CD14-positive monocyte (primary cell): ENCODE data around the gene RMRP. TPM values are rescaled to one million over a fixed set of nuclear protein-coding genes. Genes with fewer than 3 reads are reported as not detected.

Experiments used
- DNase-seq, 3 donors: peaks; one replicate each; pipeline ENCODE4 v3.0.0-alpha.2; 2011 to 2022
- H2AFZ ChIP-seq: 2 replicates; pipeline ENCODE4 v1.6.0; 2012; ENCODE audit warnings: mild to moderate bottlenecking, low read depth, low read length, inconsistent platforms; ENCODE audit not compliant: insufficient read depth, poor library complexity, severe bottlenecking
- H3K27ac ChIP-seq, 2 donors: 1 replicate in 1 of 2; 2 replicates in 1 of 2; pipeline ENCODE4 v1.5.1; 2012 to 2013; ENCODE audit warnings: low read length in 2 of 2, control low read depth in 1 of 2, inconsistent platforms in 1 of 2, low read depth in 1 of 2, mild to moderate bottlenecking in 1 of 2
- H3K27me3 ChIP-seq, 2 donors: one replicate each; pipeline versions ENCODE4 v1.6.0 to v1.6.1; 2011 to 2013; ENCODE audit warnings: low read length in 2 of 2; ENCODE audit not compliant: control insufficient read depth in 2 of 2, insufficient read depth in 2 of 2
- H3K36me3 ChIP-seq, 2 donors: replicated peaks in 1 of 2; 1 replicate in 1 of 2; 2 replicates in 1 of 2; pipeline versions ENCODE4 v1.5.1 to v1.6.1; 2012 to 2013; ENCODE audit warnings: low read length in 2 of 2, control low read depth in 1 of 2, inconsistent platforms in 1 of 2, mild to moderate bottlenecking in 1 of 2; ENCODE audit not compliant: insufficient read depth in 2 of 2, control insufficient read depth in 1 of 2
- H3K4me1 ChIP-seq, 2 donors: 1 replicate in 1 of 2; 2 replicates in 1 of 2; pipeline versions ENCODE4 v1.5.1 to v1.6.1; 2012 to 2013; ENCODE audit warnings: low read length in 2 of 2, control low read depth in 1 of 2, inconsistent platforms in 1 of 2, mild to moderate bottlenecking in 1 of 2, moderate library complexity in 1 of 2; ENCODE audit not compliant: insufficient read depth in 2 of 2, control insufficient read depth in 1 of 2
- H3K4me2 ChIP-seq: replicated peaks from 2 replicates; pipeline ENCODE3; 2012; ENCODE audit warnings: low read length, moderate library complexity, mild to moderate bottlenecking; ENCODE audit not compliant: poor library complexity, severe bottlenecking; ENCODE audit errors: extremely low read depth
- H3K4me3 ChIP-seq, 3 experiments: fragments of 200-600 bp in 1 of 3; sonication (generic) in 1 of 3; replicated peaks in 1 of 3; 1 replicate in 2 of 3; 2 replicates in 1 of 3; pipeline ENCODE4 v1.5.1; 2011 to 2013; ENCODE audit warnings: low read length in 3 of 3, mild to moderate bottlenecking in 3 of 3, control low read depth in 2 of 3, low read depth in 2 of 3, inconsistent platforms in 1 of 3, moderate library complexity in 1 of 3
- H3K79me2 ChIP-seq: 2 replicates; pipeline ENCODE4 v1.6.0; 2012; ENCODE audit warnings: mild to moderate bottlenecking, control low read depth, inconsistent platforms, low read length, moderate library complexity; ENCODE audit not compliant: insufficient read depth
- H3K9ac ChIP-seq: 2 replicates; pipeline ENCODE4 v1.6.0; 2017; ENCODE audit warnings: low read length, mild to moderate bottlenecking; ENCODE audit not compliant: insufficient read depth, poor library complexity, severe bottlenecking
- H3K9me3 ChIP-seq, 2 donors: replicated peaks in 1 of 2; 1 replicate in 1 of 2; 2 replicates in 1 of 2; pipeline versions ENCODE4 v1.5.1 to v1.6.1; 2012 to 2013; ENCODE audit warnings: low read length in 2 of 2, control low read depth in 1 of 2; ENCODE audit not compliant: control insufficient read depth in 1 of 2, insufficient read depth in 1 of 2
- H4K20me1 ChIP-seq: 2 replicates; pipeline ENCODE4 v1.6.0; 2012; ENCODE audit warnings: mild to moderate bottlenecking, low read length, control low read depth, moderate library complexity; ENCODE audit not compliant: insufficient read depth
- H3K27ac Mint-ChIP-seq, 7 donors: one replicate each; pipeline ENCODE4 v1.8.0; 2020; ENCODE audit warnings: mild to moderate bottlenecking in 7 of 7, mixed read lengths in 7 of 7, moderate library complexity in 6 of 7, inconsistent platforms in 2 of 7
- H3K27me3 Mint-ChIP-seq, 3 donors: one replicate each; pipeline ENCODE4 v1.8.0; 2021 to 2022; ENCODE audit warnings: low read depth in 3 of 3, mild to moderate bottlenecking in 3 of 3, mixed read lengths in 3 of 3, moderate library complexity in 3 of 3, inconsistent platforms in 1 of 3
- H3K36me3 Mint-ChIP-seq, 2 donors: one replicate each; pipeline ENCODE4 v1.8.0; 2020; ENCODE audit warnings: mixed read lengths in 2 of 2, inconsistent platforms in 1 of 2, mild to moderate bottlenecking in 1 of 2
- H3K4me1 Mint-ChIP-seq: one replicate; pipeline ENCODE4 v1.8.0; 2020; ENCODE audit warnings: mild to moderate bottlenecking, mixed read lengths
- H3K4me3 Mint-ChIP-seq, 2 donors: one replicate each; pipeline ENCODE4 v1.8.0; 2020; ENCODE audit warnings: mild to moderate bottlenecking in 2 of 2, mixed read lengths in 2 of 2, moderate library complexity in 1 of 2
- H3K9me3 Mint-ChIP-seq, 7 donors: one replicate each; pipeline ENCODE4 v1.8.0; 2020 to 2022; ENCODE audit warnings: mixed read lengths in 7 of 7, mild to moderate bottlenecking in 6 of 7, moderate library complexity in 6 of 7, inconsistent platforms in 2 of 7
- CTCF ChIP-seq: fragments of 200-600 bp; IDR thresholded peaks from one replicate; pipeline ENCODE4 v1.8.0; 2022; ENCODE audit warnings: antibody characterized with exemption, mild to moderate bottlenecking
- WGBS: methylation state at CpG from one replicate; pipeline ENCODE4 v1.1.5; 2013; ENCODE audit warnings: missing lambda C conversion rate; ENCODE audit not compliant: insufficient coverage; 5-methylcytosine and 5-hydroxymethylcytosine counted together
- intact Hi-C, 2 donors: fragments of 100-400 bp; cut with micrococcal nuclease; formaldehyde crosslinking; loops; one replicate each; pipeline versions ENCODE4 v1.15.0 to v1.15.1; 2023
- polyA plus RNA-seq, 3 donors: library from polyadenylated mRNA; depleted of rRNA in 1 of 3; unstranded in 2 of 3; stranded (reverse) in 1 of 3; fragments of 300-500 nt in 2 of 3; fragments of >200 nt in 1 of 3; fragmentation: Illumina TruSeq in 2 of 3; gene quantifications; 1 replicate in 2 of 3; 2 replicates in 1 of 3; pipeline ENCODE4 v1.2.3, GENCODE V29; 2012 to 2021

The RMRP gene
- polyA plus RNA-seq, 3 donors, result 13.3 TPM; not detected in 2

DNA sequence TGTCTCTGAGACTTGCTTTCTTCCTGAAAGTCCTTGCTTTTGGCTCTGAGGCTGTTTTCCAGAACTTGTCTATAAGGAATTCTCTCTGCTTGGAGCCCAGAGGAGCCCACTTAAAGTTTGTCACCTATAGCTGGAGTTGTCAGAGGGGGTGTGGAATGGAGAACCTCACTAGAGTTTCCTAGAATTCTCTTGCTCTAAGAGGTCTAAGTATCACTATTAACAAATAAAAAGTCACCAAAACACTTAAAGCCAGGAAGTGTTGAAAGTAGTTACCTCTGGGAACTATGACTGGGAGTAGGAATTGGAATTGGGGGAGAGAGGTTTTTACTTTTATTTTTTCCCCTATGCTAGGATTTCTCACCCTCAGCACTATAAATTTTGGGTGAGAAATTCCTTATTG, 22.1 kb downstream of the RMRP start:
- DNase-seq, result no peak
- peak overlapping the region; percentile 72 to 92 (median 88) for H3K27ac Mint-ChIP-seq
- Histone ChIP-seq H4K20me1 (no peaks in the 10 kb centered on the region), H3K4me3 (peak overlapping the region in 1 of 3 experiments; percentile 15), H3K36me3 (no peaks in the 10 kb centered on the region), H3K9me3 (no peaks in the 10 kb centered on the region), H2AFZ (no peak overlapping the region), H3K27me3 (no peaks in the 10 kb centered on the region), H3K4me1 (peaks cover 69 to 71% of the 10 kb centered on the region in 2 donors), H3K79me2 (no peaks in the 10 kb centered on the region), H3K9ac (no peak overlapping the region), H3K27ac (peak overlapping the region; percentile 71 to 90), H3K4me2 (peak overlapping the region; percentile 52)
- H3K4me1 Mint-ChIP-seq, result peaks cover 70% of the 10 kb centered on the region
- intact Hi-C loops, result no loop called here
- TF ChIP-seq CTCF, result no peak
- peaks cover 0 to 4% (median 3%) of the 10 kb centered on the region in 7 donors for H3K9me3 Mint-ChIP-seq
- H3K4me3 Mint-ChIP-seq, result no peak overlapping the region
- peaks cover 0 to 2% (median 0%) of the 10 kb centered on the region in 3 donors for H3K27me3 Mint-ChIP-seq
- peaks cover 6% of the 10 kb centered on the region in 2 donors for H3K36me3 Mint-ChIP-seq

DNA sequence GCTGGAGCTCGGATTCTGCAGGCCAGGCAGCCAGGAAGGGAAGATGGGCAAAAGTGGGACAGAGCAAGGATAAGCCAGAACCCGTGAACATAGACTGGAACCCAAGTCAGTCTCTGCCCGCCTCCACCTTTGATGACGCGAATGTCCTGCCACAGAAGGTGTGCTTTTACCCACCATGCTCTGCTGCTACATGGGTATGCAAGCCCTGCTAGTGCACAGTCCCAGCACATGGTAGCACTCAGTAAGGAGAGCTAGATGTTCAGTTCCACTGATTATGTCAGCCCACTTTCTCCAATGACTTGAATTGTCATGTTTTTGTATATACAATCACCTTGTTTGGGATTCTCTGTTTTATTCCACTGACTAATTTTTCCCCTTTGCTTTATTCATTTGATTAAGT, 28.2 kb downstream of the RMRP start:
- intact Hi-C loops, result no loop called here
- Mint-ChIP-seq H3K4me3 (no peak overlapping the region), H3K4me1 (peaks cover 16% of the 10 kb centered on the region), H3K27ac (no peak overlapping the region), H3K9me3 (no peaks in the 10 kb centered on the region), H3K27me3 (no peaks in the 10 kb centered on the region), H3K36me3 (no peaks in the 10 kb centered on the region)
- Histone ChIP-seq H3K9ac (no peak overlapping the region), H4K20me1 (no peaks in the 10 kb centered on the region), H3K79me2 (no peaks in the 10 kb centered on the region), H3K27ac (no peak overlapping the region), H3K4me3 (no peak overlapping the region), H3K4me1 (peaks cover 8 to 12% of the 10 kb centered on the region in 2 donors), H2AFZ (no peak overlapping the region), H3K9me3 (no peaks in the 10 kb centered on the region), H3K27me3 (no peaks in the 10 kb centered on the region), H3K4me2 (no peak overlapping the region), H3K36me3 (no peaks in the 10 kb centered on the region)
- no peak for TF ChIP-seq CTCF
- WGBS, result 93% methylated on average over 5 of the region's 5 CpGs
- DNase-seq, result no peak
